ENCODE measurements around the gene TEP1.

DNA sequence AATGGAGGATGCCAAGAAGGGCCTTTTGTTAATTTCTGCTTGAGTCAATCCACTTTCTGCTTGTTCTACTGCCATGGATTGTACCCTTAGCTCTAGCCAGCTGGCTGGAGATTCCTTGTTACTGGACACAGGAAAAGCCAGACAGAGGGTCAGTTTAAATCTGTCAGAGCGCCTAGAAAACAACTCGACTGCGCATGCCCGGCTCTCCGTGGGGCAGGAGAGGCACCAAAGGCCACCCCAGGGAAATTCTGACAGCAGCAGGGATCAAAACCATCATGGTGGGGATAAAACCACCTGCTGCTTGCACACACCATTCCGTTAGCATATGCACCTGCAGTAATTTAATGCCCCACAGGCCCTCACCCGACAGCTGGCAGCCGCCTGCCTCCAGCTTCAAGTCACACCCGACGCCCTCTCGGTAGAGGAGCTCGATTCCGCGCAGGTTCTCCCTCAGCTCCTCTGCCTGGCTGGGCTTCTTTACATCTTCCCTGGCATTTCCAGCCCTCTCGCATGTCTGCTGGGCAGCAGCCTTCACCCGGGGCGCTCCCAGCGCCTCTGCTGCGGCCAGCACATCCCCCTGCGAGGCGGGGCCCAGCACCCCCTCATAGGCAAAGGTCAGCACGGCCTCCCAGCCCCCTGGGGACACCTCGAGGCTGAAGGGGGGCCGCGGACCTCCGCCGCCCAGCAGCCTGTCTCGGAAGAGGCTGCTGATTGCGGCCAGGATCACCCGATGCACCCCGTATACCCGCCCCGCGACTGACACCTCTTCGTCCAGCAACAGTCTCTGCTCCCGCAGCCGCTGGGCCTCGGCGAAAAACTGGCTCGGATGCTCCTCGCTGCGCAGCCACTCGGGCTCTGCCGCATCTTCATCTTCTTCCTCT, 21.6 kb upstream of the TEP1 start:
- TF ChIP-seq CTCF (IDR thresholded peaks at IDR 0.05; ENCODE audit: low read depth, low read length, poor library complexity, severe bottlenecking) (no peak), EZH2phosphoT487 (IDR thresholded peaks at IDR 0.05; ENCODE audit: borderline replicate concordance, low read length) (no peak)

Data from DOHH2 (cell line).